ENCODE measurements around the gene DERA. TPM values are rescaled to one million over a fixed set of nuclear protein-coding genes. Genes with fewer than 3 reads are reported as not detected.

DERA gene
- total RNA-seq, 2 experiments from 2014 or later, result 24.5 to 28.3 TPM

- H3K4me3 Mint-ChIP-seq, result no peak overlapping the region
- no peak overlapping the region for H3K27ac Mint-ChIP-seq
- DNase-seq, result no peak
- no peak for ATAC-seq
- intact Hi-C loops (cut with micrococcal nuclease), result no loop called here
- no peaks in the 10 kb centered on the region for H3K9me3 Mint-ChIP-seq
- TF ChIP-seq CTCF (IDR thresholded peaks at IDR 0.05), result no peak
- no peaks in the 10 kb centered on the region for H3K27me3 Mint-ChIP-seq
- no peaks in the 10 kb centered on the region for H3K4me1 Mint-ChIP-seq (ENCODE audit: low read depth)
- ChIA-PET CTCF (no interaction called here), POLR2A (interaction anchor here (0.6 kb wide), 1 partner anchor 15 kb away, joined by 3 read pairs; no protein-coding TSS in a partner anchor)
- peaks cover 23% of the 10 kb centered on the region for H3K36me3 Mint-ChIP-seq (ENCODE audit: low read depth)
These were observed 123.1 kb downstream of the DERA start for GRCh38 chr12:16034136-16034817.

GRCh38 chr12:16036073-16036472, 124.9 kb downstream of the DERA start:
- H3K36me3 Mint-ChIP-seq (ENCODE audit: low read depth), result peaks cover 25% of the 10 kb centered on the region
- intact Hi-C loops (cut with micrococcal nuclease), result no loop called here
- CTCF ChIA-PET, result no interaction called here
- H3K4me1 Mint-ChIP-seq (ENCODE audit: low read depth), result no peaks in the 10 kb centered on the region
- H3K27ac Mint-ChIP-seq, result no peak overlapping the region
- no peaks in the 10 kb centered on the region for H3K27me3 Mint-ChIP-seq
- DNase-seq, result no peak
- ATAC-seq, result no peak
- POLR2A ChIA-PET, result no interaction called here
- no peak for TF ChIP-seq CTCF (IDR thresholded peaks at IDR 0.05)
- H3K4me3 Mint-ChIP-seq, result no peak overlapping the region
- no peaks in the 10 kb centered on the region for H3K9me3 Mint-ChIP-seq

GRCh38 chr12:16037533-16037932, 126.4 kb downstream of the DERA start:
- no peaks in the 10 kb centered on the region for H3K27me3 Mint-ChIP-seq

GRCh38 chr12:16043480-16043879, 132.3 kb downstream of the DERA start:
- no peaks in the 10 kb centered on the region for H3K27me3 Mint-ChIP-seq
- no peak for ATAC-seq
- no peak for TF ChIP-seq CTCF (IDR thresholded peaks at IDR 0.05)
- intact Hi-C loops (cut with micrococcal nuclease), result no loop called here
- CTCF ChIA-PET, result no interaction called here
- H3K4me1 Mint-ChIP-seq (ENCODE audit: low read depth), result no peaks in the 10 kb centered on the region
- POLR2A ChIA-PET, result no interaction called here
- DNase-seq, result no peak
- H3K9me3 Mint-ChIP-seq, result peaks cover 12% of the 10 kb centered on the region
- H3K4me3 Mint-ChIP-seq, result no peak overlapping the region
- peaks cover 9% of the 10 kb centered on the region for H3K36me3 Mint-ChIP-seq (ENCODE audit: low read depth)
- H3K27ac Mint-ChIP-seq, result no peak overlapping the region

More at GRCh38 chr12:16037533-16037932, 126.4 kb downstream of the DERA start:
- H3K27ac Mint-ChIP-seq, result no peak overlapping the region
- DNase-seq (no peak), ATAC-seq (no peak)
- no peak overlapping the region for H3K4me3 Mint-ChIP-seq
- TF ChIP-seq CTCF (IDR thresholded peaks at IDR 0.05), result no peak
- peaks cover 4% of the 10 kb centered on the region for H3K9me3 Mint-ChIP-seq
- ChIA-PET CTCF (no interaction called here), POLR2A (no interaction called here)
- H3K36me3 Mint-ChIP-seq (ENCODE audit: low read depth), result peaks cover 23% of the 10 kb centered on the region
- intact Hi-C loops (cut with micrococcal nuclease), result no loop called here
- no peaks in the 10 kb centered on the region for H3K4me1 Mint-ChIP-seq (ENCODE audit: low read depth)

- TF ChIP-seq CTCF (IDR thresholded peaks at IDR 0.05), result no peak
- no peaks in the 10 kb centered on the region for H3K4me1 Mint-ChIP-seq (ENCODE audit: low read depth)
- no peak overlapping the region for H3K4me3 Mint-ChIP-seq
- H3K27me3 Mint-ChIP-seq, result no peaks in the 10 kb centered on the region
- no peak overlapping the region for H3K27ac Mint-ChIP-seq
- intact Hi-C loops (cut with micrococcal nuclease), result no loop called here
- peaks cover 2% of the 10 kb centered on the region for H3K36me3 Mint-ChIP-seq (ENCODE audit: low read depth)
- H3K9me3 Mint-ChIP-seq, result peaks cover 18% of the 10 kb centered on the region
- no peak for ATAC-seq
- no peak for DNase-seq
- ChIA-PET POLR2A (no interaction called here), CTCF (no interaction called here)
These were observed 135.1 kb downstream of the DERA start for GRCh38 chr12:16046266-16046665.
